NCI-H510A (cell line): ENCODE measurements around the gene NR6A1.
"Not testable (repeated sequence)": the region's sequence is repeated elsewhere in the genome, so short reads cannot be mapped to it uniquely, and the experiment has no call there.

Source experiments
- DNase-seq: peaks from one replicate; lab custom pipeline; 2025; lab: John Stamatoyannopoulos, UW

The NR6A1 gene

DNA sequence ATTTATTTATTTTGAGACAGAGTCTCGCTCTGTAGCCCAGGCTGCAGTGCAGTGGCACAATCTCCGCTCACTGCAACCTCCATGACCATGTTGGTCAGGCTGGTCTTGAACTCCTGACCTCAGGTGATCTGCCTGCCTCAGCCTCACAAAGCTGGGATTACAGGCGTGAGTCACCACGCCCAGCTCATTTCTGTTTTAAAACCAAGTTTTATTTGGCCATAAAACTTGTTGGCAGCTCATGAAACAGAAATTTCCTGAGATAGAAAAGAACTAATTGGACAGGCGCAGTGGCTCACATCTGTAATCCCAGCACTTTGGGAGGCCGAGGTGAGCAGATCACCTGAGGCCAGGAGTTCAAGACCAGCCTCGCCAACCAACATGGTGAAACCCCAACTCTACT lies 155.3 kb downstream of the NR6A1 start:
- not testable (repeated sequence) for DNase-seq

DNA sequence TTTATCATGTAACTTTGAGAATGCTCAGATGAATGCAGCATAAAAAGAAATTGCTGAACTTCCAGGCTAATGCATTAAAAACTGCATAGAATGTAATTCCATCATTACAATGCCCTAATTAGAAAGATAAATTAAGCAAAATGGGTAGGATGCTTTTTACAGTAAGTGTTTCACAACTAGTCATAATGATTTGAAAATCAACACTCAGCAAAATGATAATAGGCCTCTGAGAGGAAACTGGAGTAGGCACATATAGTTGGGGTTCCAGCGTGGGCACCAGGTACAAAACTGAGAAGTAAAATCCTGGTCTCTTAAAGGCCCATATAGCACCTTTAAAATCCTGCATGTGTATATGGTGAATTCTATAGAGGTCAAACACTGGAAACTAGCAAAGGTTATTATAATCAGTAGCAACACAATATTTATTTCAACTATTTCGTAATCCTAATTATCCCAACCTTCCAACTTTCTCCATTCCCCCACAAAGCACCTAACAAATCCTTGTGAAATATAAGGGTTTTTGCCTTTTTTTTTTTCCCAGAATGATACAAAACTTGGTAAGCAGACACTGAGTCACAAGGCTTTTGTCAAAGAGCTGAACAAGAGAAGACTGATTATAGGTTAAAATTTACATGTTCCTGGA lies 155.9 kb downstream of the NR6A1 start:
- no peak for DNase-seq

DNA sequence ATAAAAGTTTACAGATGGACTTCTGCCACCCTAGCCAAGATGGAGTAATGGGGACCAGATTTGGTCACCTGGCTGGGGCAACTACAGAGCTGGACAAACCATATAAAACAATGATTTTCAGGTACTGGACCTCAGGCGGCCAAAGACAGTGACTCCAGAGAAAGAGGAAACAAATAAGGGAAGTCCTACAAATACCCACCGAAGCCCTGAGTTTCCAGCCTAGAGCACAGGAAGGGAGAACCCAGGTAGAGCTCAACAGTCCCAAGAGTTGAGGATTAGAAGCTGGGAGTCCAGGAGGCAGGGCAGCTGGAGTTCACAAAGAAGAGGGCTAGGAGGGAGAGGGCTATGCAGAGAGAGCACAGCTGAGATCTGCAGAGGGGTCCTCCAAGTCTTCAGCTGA lies 157.3 kb downstream of the NR6A1 start:
- DNase-seq, result no peak

DNA sequence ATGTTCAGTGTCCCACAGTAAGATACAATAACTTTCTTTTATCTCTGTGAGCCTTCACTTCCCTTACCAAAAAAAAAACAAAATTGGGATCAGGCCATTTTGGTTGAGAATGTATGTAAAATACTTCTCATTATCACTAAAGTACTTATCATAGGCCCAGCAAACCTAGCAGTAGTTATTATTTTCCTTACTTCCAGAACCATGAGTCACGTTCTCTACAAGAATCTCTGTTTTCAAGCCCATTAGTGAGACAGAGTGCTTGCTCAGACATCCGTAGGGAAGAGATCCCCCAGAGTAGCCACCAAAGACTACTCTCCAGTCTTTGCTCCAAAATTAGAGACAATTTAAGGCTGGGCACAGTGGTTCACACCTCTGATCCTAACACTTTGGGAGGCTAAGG lies 160.0 kb downstream of the NR6A1 start:
- DNase-seq, result no peak

DNA sequence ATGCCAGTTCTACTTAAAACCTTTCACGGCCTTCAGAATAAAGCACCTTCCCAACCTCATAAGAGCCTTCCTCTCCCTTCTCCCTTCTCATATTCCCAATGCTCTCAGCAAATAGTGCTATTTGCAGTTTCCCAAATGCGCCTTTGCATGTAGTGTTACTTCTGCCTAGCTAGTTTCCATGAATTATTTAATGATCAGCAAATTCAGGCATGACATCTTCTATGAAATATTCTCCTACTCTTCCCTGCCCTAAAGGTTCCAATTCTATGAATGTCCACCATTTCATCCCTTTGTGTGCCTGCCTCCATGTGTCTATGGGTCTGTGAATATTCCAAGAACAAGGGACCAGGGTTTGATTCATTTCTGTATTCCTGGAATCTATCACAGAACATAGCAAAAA lies 165.1 kb downstream of the NR6A1 start:
- no peak for DNase-seq

DNA sequence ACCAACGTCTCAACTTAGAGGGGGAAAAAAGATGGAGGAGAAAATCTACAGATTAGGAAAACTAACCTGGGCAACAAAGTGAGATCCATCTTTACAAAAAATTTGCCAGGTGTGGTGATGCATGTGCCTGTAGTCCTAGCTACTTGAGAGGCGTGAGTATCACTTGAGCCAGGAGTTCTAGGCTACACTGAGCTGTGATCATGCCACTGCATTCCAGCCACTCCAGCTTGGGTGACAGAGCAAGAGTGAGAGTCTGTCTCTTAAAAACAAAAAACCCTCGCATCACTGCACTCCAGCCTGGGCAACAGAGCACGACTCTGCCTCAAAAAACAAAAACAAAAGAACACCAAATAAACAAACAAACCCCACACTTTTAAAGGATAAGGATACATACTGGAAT lies 165.9 kb downstream of the NR6A1 start:
- DNase-seq, result no peak

DNA sequence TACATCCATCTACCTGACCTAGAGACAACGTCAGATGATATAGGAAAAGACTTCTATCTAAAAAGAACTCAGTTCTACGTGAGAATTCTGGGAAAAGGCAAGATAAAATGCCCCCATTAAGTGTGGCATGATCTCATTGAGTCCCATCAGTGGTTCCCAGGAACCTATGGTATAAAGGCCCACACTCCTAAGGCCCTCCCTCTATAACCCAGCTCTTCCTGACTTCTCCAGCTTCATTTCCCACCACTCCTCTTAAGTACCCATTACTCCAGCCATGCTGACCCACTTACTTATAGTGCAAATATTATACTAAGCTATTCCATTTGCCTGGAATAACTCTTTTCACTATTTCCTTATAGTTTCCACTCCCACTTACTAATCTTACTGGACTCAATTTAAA lies 168.5 kb downstream of the NR6A1 start:
- DNase-seq, result peak; percentile 57

DNA sequence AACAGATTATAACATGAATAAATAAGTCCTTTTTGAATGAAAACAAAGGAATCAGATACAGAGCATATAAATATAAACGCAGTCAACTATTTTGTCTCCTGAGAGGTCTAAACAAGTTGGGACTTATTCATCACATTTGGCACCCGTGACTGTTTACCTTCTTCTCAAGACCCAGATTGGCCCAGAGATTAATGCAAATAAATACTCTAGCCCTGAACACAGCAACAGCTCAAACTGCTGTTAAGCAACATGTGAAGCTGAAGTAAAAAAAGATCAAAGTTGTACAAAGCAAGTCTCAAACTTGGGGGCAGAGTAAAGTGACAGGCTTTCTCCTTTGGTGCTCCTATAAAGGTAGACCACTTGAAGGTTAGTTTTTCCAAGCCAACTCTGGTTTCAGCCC lies 168.9 kb downstream of the NR6A1 start:
- peak; percentile 20 for DNase-seq

DNA sequence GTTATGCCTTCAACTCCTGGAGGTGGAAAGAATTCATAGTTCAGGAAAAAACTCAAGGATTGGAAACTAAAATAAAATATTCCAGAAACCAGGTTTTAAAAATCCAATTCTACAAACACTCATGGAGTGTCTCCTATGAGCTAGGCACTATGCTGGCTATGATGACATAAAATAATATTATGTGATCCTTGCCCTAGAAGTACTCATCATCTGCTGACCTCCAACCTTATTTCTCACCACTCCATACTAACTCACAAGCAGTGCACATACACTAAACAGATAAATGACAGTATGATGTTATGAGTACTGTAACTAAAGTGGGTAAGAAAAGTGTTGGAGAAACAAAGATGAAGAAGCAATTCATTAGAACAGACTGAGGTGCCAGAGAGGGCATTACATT lies 170.7 kb downstream of the NR6A1 start:
- no peak for DNase-seq

DNA sequence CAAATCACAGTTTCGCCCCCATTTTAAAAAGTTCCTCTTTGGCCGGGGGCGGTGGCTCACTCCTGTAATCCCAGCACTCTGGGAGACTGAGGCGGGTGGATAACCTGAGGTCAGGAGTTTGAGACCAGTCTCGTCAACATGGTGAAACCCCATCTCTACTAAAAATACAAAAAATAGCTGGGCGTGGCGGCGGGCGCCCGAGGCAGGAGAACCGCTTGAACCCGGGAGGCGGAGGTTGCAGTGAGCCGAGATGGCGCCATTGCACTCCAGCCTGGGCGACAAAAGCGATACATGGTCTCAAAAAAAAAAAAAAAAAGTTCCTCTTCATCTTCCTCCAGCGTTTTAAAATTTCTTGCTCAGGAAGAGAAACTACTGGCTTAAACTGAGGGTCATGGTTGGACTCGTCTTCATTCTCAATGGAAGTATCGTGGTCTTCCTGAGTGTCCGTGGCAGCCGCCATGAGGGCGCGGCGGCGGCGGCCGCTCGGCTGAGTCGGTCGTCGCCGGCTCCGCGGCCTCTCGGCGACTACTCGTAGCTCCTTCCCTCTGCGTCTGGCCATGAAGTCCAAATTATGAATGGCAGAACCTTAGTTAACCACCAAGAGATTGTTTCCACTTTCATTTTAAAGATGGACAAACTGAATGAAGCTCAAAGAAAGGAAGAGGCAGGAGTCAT lies 171.9 kb downstream of the NR6A1 start:
- no peak for DNase-seq

DNA sequence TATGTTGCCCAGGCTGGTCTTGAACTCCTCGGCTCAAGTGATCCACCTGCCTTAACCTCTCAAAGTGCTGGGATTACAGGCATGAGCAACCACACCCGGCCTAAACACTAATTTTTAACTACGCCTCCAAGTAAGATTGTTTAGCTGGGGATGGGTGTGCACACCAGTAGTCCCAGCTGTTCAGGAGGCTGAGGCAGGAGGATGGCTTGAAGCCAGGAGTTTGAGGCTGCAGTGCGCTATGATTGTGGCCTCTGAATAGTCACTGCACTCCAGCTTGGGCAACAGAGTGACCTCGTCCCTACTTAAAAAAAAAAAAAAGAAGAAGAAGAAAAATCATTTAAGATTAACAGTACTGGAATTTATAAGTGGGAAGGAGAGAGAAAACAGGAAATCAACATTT lies 173.1 kb downstream of the NR6A1 start:
- DNase-seq, result no peak

DNA sequence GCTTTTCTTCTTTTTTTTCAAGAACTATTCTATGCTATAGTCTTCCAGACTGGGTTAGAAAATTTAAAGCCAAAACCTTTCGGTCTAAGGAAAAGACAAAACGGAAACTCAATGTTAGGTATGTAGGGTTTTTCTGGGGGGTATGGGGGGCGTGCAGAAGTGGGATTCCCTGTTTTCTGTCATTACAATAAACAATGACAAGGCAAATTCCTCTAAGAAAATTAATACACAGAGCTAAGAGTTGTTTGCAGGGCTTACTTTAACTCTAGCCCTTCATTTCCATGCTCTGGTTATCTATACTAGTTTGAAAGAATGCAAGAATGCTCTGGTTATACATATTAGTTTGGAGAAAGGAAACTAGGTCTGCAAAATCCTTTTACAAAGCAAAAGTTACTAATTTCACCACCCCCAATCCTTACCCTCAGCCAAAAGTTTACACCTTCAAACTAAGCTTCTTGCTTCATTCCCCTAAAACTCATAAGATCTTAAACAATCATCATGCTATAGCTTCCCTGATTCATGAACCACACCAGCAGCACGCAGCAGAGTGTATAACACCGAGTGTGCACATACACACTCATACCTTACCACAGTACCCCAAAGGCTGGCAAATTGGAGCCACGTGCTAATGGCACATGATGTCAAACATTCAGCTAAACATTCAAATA lies 174.8 kb downstream of the NR6A1 start:
- no peak for DNase-seq

DNA sequence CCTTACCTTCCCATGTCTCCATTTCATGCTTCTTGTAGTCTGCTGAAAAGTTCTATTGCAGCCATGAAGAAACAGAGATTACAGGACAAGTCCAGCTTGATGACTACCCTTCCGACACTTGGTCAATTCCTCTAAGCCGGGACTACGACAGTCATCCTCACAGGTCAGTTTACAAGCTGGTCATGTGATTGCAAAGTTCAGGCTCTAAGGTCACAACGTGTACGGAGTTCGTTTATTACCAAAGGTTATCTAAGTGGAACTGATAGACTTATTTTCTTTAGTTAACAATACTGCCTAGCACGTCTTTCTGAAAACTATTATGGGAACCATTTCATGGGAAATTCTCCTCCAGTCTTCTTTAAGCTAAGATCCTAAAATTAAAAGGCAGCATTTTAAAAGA lies 175.4 kb downstream of the NR6A1 start:
- DNase-seq, result no peak

DNA sequence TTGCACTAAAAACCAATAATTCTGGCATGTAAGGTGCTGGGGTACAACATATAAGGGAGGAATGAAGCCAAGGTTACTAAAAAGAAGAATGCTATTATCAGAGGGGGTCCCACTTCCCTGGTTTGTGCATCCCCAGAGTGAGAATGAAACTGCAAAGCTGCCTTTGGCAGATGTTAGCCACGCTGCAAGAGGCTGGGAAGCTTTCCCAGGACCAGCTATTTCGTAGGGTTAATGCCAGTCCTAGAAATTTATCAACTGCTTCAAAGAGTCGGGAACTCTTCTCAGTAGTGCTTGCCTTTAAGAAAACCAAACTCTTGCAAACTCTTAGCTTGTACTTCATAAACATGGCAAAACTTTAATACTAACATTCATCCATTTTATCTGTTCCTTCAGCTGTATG lies 176.4 kb downstream of the NR6A1 start:
- DNase-seq, result no peak

DNA sequence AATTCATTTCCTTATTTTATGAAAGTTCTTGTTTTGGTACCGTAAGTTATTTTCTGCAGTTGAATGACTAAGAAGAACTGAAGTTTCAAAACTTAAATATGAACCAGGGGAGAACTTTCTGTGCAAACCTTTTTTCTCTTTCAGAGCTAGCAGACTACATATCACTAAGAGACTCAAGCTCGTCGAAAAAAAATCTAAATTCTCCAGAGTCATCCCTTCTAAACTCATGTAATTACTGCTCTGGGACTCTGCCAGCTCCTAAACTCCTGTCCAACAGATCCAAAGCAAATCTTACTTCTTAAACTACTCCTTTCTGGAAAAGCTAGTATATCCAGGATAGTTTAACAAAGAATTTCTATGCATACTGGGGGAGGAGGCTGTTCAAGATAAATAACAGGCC lies 176.9 kb downstream of the NR6A1 start:
- DNase-seq, result no peak

DNA sequence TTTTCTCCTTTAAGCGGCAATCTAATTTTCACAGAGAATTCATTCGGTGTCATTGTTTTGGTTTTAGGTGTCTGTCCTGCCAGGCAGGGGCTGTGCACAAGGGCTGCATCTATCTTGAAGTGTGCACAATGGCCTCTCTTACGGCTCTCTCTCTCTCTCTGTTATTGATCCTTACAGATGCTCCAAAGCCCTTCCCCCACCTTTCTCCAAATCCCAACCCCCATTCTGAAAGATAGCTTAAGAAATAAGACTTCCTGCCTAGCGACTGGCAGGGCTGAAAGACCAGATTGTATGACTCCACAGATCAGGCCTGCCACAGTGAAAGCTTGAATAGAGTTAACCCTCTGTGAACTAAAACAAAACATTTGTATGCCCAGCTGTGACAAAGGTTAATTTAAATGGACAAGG lies 177.5 kb downstream of the NR6A1 start:
- no peak for DNase-seq

DNA sequence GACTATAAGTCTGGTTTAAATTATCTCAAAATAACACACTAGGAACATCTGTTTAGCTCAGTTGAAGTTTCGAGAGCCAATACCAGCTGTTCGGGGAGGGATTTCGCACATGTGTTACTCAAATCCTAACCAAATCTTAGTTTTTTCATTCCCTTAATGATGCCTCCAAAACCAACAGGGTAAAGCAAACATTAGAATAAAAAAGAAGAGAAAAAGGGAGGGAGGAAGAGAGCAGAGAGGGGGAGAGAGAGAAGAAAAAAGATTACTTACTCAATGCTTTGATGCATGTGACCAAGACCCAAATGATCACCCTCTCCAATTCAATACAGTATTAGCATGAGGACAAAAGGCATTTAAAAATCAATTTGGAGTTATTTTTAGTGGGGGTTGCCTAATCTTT lies 177.9 kb downstream of the NR6A1 start:
- DNase-seq, result no peak

DNA sequence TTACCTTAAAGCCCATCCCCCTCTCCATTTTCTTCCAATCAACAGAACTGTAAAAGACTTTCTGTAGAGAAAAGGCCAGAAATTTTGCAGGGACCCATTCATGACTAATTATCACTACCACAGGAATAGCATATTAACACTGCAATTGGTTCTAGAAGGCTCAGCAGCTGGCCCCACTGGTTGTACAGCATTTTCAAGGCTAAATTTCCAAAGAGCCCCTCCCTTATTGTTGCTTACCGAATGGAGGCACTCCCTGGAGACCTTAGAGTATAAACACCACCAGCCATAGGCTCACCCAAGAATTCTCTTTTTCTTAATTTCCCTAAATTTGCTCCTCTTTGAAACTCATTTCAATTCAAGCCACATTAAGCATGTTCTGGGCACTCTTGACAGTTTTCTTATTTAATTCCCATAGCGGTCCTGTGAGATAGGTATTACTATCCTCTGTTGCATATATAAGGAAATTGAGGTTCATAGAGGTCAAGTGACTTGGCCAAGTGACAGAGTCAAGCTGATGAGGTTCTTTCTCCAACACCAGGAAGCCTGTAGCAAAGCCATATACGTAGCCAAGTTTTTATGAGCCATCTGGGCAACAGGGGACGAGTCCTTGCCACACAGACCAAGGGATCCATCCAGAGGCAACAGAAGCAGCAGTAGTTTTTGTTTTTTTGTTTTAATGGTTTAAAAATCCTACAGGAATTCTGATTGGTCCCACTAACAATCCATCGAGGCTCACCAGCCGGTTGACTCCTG lies 180.0 kb downstream of the NR6A1 start:
- no peak for DNase-seq

DNA sequence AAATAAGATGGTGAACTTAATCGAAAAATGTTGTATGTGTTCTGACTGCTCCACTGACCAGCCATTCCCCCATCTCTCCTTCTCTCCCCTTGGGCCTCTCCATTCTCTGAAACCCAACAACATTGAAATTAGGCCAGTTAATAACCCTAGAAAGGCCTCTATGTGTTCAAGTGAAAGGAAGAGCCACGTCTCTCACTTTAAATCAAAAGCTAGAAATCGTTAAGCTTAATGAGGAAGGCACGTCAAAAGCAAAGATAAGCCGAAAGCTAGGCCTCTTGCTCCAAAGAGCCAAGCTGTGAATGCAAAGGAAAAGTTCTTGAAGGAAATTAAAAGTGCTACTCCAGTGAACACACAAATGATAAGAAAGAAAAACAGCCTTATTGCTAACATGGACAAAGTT lies 186.5 kb downstream of the NR6A1 start:
- no peak for DNase-seq

DNA sequence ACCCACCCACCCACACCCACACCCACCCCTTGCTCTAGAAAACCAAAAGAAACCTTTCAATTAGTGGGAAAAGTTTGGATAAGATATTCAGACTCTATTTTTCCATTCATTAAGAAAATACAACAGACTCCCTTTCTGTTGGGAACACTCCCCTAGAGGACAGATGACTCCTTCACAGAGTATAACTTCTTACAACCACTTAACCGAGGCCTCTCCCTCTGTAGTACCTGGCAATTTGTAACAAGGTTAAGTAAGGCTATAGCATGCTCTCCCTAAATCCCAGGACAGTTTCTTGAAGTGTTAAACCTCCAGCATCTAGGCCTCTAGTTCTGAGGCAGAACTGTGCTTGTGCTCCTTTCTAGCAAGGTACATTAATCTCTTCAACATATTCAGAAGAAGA lies 188.0 kb downstream of the NR6A1 start:
- DNase-seq, result no peak

DNA sequence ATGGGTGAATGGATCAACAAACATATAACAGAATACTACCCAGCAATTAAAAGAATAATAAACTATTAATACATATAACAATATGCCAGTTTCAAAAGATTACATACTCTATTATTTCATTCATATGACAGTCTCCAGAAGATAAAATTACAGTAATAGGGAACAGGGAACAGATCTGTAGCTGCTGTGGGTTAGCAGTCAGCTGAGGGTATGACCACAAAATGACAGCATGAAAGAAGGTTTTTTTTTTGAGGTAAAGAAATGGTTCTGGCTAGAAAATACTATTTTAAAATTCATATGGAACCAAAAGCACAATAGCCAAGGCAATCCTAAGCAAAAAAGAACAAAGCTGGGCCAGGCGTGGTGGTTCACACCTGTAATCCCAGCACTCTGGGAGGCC lies 190.9 kb downstream of the NR6A1 start:
- no peak for DNase-seq

DNA sequence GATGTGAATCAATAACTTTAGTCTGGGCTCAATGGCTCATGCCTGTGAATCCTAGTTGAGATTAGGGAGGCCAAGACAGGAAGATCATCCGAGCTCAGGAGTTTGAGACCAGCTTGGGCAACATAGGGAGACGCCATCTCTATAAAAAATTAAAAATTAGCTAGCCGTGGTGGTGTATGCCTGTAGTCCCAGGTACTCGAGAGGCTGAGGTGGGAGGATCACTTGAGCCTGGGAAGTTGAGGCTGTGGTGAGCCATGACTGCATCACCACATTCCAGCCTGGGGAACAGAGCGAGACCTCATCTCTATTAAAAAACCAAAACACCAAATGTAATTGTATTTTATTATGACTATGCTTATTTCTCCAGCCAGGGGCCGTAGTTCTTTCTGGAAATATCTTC lies 194.4 kb downstream of the NR6A1 start:
- DNase-seq, result no peak
